HepG2 (cell line): ENCODE data around the gene LMF2. TPM values are rescaled to one million over a fixed set of nuclear protein-coding genes. Genes with fewer than 3 reads are reported as not detected.

Experiments
- ATAC-seq: fragments of 200-7000 bp; cut with Tn5 transposase; 3 replicates; pipeline ENCODE4 v1.9.1; 2020; ENCODE audit warnings: mild to moderate bottlenecking, moderate library complexity
- BruUV-seq: library from RNA; stranded (reverse); fragments of 400-500 nt; replicated peaks from 2 replicates; lab custom pipeline; 2021; lab: Mats Ljungman, UMichigan
- CTCF ChIA-PET: fragments of 300-600 bp; formaldehyde crosslinking; extraction: SDS; loops from one replicate; lab custom pipeline; 2021; ENCODE audit warnings: low total read pairs, inconsistent platforms, low intra/inter-chr PET ratio; lab: Yijun Ruan, JAX
- POLR2A ChIA-PET: fragments of 350-600 bp; sonication (Branson Sonifier 250); formaldehyde crosslinking; loops from one replicate; lab custom pipeline; 2020; ENCODE audit warnings: antibody characterized with exemption, inconsistent platforms; lab: Yijun Ruan, JAX
- DNase-seq: peaks from one replicate; pipeline ENCODE4 v3.0.0-alpha.2; 2015; ENCODE audit warnings: low spot score
- FAIRE-seq: peaks from 3 replicates; lab custom pipeline; 2011; peaks lifted over from hg19 to GRCh38; lab: Jason Lieb, UNC
- H2AFZ ChIP-seq: one replicate; pipeline ENCODE4 v1.6.1; 2011; ENCODE audit warnings: low read length, inconsistent platforms
- H3K27ac ChIP-seq: fragments of 300-600 bp; 3 replicates; pipeline ENCODE4 v1.8.0; 2011; ENCODE audit warnings: mixed run types, mild to moderate bottlenecking, mixed read lengths, low read length, inconsistent platforms; ENCODE audit not compliant: insufficient read depth; ENCODE audit errors: extremely low read length
- H3K27me3 ChIP-seq, 2 experiments: fragments of 200-600 bp in 1 of 2; 2 replicates in 1 of 2; 3 replicates in 1 of 2; pipeline versions ENCODE4 v1.6.0 to v1.8.0; 2011; ENCODE audit warnings: low read length in 2 of 2, mild to moderate bottlenecking in 2 of 2, moderate library complexity in 2 of 2, inconsistent platforms in 1 of 2; ENCODE audit not compliant: insufficient read depth in 2 of 2, control insufficient read depth in 1 of 2
- H3K36me3 ChIP-seq, 2 experiments: fragments of 200-600 bp in 1 of 2; replicated peaks in 1 of 2; 2 replicates in 1 of 2; 3 replicates in 1 of 2; pipeline versions ENCODE4 v1.5.1 to v1.8.0; 2011; ENCODE audit warnings: low read length in 2 of 2, inconsistent platforms in 1 of 2; ENCODE audit not compliant: insufficient read depth in 2 of 2, control insufficient read depth in 1 of 2
- H3K4me1 ChIP-seq: 2 replicates; pipeline ENCODE4 v1.5.1; 2012; ENCODE audit warnings: low read length, inconsistent platforms; ENCODE audit not compliant: insufficient read depth
- H3K4me2 ChIP-seq: 2 replicates; pipeline ENCODE4 v1.6.0; 2011; ENCODE audit warnings: low read depth, low read length, inconsistent platforms
- H3K4me3 ChIP-seq, 3 experiments: fragments of 200-600 bp in 1 of 3; sonication (generic), shearing (Covaris generic) in 1 of 3; replicated peaks in 1 of 3; 2 replicates each; pipeline ENCODE4 v1.5.1; 2011 to 2016; ENCODE audit warnings: low read length in 3 of 3, inconsistent platforms in 2 of 3, low read depth in 2 of 3, mild to moderate bottlenecking in 2 of 3, control low read depth in 1 of 3, mixed read lengths in 1 of 3; ENCODE audit not compliant: insufficient read depth in 1 of 3
- H3K79me2 ChIP-seq: one replicate; pipeline ENCODE4 v1.6.1; 2011; ENCODE audit warnings: low read length, inconsistent platforms; ENCODE audit not compliant: insufficient read depth
- H3K9ac ChIP-seq: 2 replicates; pipeline ENCODE4 v1.6.0; 2011; ENCODE audit warnings: mild to moderate bottlenecking, low read depth, low read length, inconsistent platforms; ENCODE audit not compliant: insufficient read depth
- H3K9me3 ChIP-seq: 2 replicates; pipeline ENCODE4 v1.5.1; 2012; ENCODE audit warnings: mild to moderate bottlenecking, low read length
- H4K20me1 ChIP-seq: 2 replicates; pipeline ENCODE4 v1.6.0; 2011; ENCODE audit warnings: inconsistent platforms, mild to moderate bottlenecking, low read length, moderate library complexity; ENCODE audit not compliant: insufficient read depth
- ESRRA ChIP-seq: sonication (generic); formaldehyde crosslinking; IDR thresholded peaks from 2 replicates; pipeline ENCODE4 v1.5.1; 2020; ENCODE audit warnings: mild to moderate bottlenecking, low read depth, missing genetic modification reagents
- PAF1 ChIP-seq: IDR thresholded peaks from 2 replicates; pipeline ENCODE4 v1.6.1; 2016; ENCODE audit warnings: missing genetic modification reagents, missing compliant biosample characterization
- ZNF296 ChIP-seq: sonication (generic); formaldehyde crosslinking; conservative IDR thresholded peaks from 2 replicates; pipeline ENCODE4 v1.5.0; 2020; ENCODE audit warnings: mild to moderate bottlenecking, missing genetic modification reagents
- ZNF501 ChIP-seq: sonication (generic); formaldehyde crosslinking; IDR thresholded peaks from 2 replicates; pipeline ENCODE4 v1.5.1; 2020; ENCODE audit warnings: mild to moderate bottlenecking, moderate library complexity, missing genetic modification reagents
- WGBS: methylation state at CpG from one replicate; pipeline ENCODE4 v1.1.6; 2017; ENCODE audit warnings: low lambda C conversion rate; 5-methylcytosine and 5-hydroxymethylcytosine counted together
- in situ Hi-C: cut with HindIII; loops from 2 replicates; pipeline ENCODE4 v1.10.0; 2017; ENCODE audit warnings: low pct_unique_long_range_greater_than_20kb; ENCODE audit not compliant: extremely low pct_ligation_motif_present
- intact Hi-C: fragments of 100-400 bp; cut with micrococcal nuclease; formaldehyde crosslinking; loops from one replicate; pipeline ENCODE4 v1.10.0; 2022; ENCODE audit not compliant: unreplicated experiment
- polyA plus RNA-seq, 8 experiments: library from polyadenylated mRNA; depleted of rRNA in 3 of 8; stranded (reverse) in 7 of 8; unstranded in 1 of 8; fragments of >200 nt; fragmentation: Illumina TruSeq in 4 of 8; extraction: Trizol in 4 of 8; gene quantifications; 2 replicates each; pipeline versions ENCODE4 v1.2.1 to v1.2.3, GENCODE V29; 2011 to 2016; ENCODE audit warnings: low read depth in 4 of 8, missing spikeins in 1 of 8, mixed read lengths in 1 of 8; ENCODE audit not compliant: insufficient read depth in 1 of 8
- total RNA-seq, 5 experiments: library from RNA; depleted of rRNA; stranded (reverse); fragments of >200 nt; fragmentation: Illumina TruSeq; extraction: Trizol; gene quantifications; 2 replicates each; pipeline ENCODE4 v1.2.3, GENCODE V29; 2016; ENCODE audit warnings: low read depth in 1 of 5
- TF ChIP-seq, protein P1 (sequence below): sonication (generic); formaldehyde crosslinking; IDR thresholded peaks from 2 replicates; pipeline ENCODE4 v1.8.0; 2022; ENCODE audit warnings: missing genetic modification reagents, low read depth, mild to moderate bottlenecking, borderline replicate concordance
- TF ChIP-seq, protein P2 (sequence below): sonication (generic); formaldehyde crosslinking; IDR thresholded peaks from 2 replicates; pipeline ENCODE4 v1.5.0; 2020; ENCODE audit warnings: mild to moderate bottlenecking, missing genetic modification reagents, moderate library complexity

LMF2 gene
- total and polyA plus RNA-seq, 2 of the 13 experiments (the other 11 are each of a cell fraction or from before 2014, with no cell fraction given): 23.3 to 30.6 TPM

DNA sequence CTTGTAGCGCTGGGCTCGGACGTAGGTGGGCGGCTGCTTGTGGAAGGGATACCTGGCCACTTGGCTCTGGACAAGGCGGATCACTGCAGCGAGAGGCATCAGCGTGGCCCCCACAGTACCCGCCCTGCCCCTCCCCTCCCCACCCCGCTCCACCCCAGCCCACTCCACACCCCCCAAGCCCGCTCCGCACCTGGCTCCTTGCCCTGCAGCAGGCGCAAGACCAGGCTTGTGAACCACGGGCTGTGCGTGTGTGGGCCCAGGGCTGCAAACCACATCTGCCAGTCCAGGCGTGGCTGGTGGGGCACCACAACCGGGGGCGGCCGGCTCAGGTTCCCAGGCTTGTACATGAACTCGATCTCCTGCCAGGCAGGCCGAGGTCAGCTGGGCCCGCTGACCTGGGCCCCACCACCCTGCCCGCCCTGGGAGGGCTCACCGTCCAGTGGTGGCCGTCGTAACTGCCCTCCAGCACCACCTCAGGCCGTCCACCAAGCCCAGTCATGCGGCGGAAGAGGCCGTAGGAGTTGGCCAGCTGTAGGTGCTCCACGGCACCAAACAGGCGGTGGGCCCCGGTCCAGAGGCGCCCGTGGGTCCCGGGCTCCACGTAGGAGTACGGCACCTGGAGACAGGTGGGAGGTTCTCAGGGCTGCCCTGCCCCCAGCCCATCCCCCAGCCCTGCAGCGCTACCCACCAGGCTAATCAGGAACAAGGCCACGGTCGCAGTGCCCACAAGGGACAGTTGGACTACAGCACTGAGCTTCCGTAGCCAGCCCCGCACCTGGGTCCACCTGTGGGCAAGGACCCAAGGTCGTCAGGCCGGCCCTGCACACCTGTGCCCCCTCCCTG lies 2.9 kb downstream of the LMF2 start (continued):
- TF ChIP-seq, protein P1, sequence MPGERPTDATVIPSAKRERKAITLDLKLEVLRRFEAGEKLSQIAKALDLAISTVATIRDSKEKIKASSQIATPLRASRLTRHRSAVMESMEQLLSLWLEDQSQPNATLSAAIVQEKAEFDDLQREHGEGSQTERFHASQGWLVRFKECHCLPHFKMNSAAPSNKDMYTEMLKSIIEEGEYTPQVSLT: no peak

DNA sequence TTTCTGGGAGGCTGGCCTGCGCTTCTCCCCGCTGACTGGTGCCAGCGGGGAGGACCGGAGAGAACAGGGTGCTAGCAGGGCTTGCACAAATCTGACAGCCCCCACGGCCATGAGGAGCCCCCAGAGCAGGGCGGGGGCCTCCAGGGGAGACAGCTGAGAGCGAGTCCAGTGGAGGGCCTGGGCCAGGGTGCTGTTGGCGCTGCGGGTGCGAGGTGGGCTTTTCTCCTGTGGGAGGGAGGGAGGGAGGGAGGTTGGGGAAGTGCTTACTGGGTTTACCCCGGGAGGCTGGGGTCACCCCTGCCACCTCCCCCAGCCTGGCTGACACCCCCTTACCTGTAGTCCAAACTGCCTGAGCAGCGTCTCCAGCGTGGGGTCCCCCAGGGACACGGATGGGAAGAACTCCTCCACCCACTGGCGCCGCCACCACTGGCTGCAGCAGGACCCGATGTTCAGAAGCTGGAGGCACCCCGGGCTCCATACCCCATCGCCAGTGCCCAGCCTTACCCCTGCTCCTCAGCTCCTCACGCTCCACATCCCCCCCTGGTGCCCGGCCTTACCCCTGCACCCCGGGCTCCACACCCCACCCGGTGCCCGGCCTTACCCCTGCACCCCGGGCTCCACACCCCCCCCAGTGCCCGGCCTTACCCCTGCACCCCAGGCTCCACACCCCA lies 3.9 kb downstream of the LMF2 start:
- Histone ChIP-seq H3K9ac (no peak overlapping the region), H3K27ac (no peak overlapping the region), H3K4me3 (no peak overlapping the region), H3K27me3 (no peaks in the 10 kb centered on the region; a peak in 1 of 5 replicates), H3K36me3 (peaks cover 2 to 10% of the 10 kb centered on the region in 2 experiments; a peak in 1 of 5 replicates), H3K79me2 (peaks cover 13% of the 10 kb centered on the region), H3K4me1 (peaks cover 15% of the 10 kb centered on the region), H2AFZ (no peak overlapping the region), H3K9me3 (no peaks in the 10 kb centered on the region), H3K4me2 (no peak overlapping the region), H4K20me1 (no peaks in the 10 kb centered on the region)
- intact Hi-C loops (no loop called here), in situ Hi-C loops (no loop called here)
- WGBS: 97% methylated on average over 17 of the region's 26 CpGs
- DNase-seq (no peak), ATAC-seq (no peak), FAIRE-seq (no peak)
- no peak for TF ChIP-seq ESRRA
- TF ChIP-seq, protein P2, sequence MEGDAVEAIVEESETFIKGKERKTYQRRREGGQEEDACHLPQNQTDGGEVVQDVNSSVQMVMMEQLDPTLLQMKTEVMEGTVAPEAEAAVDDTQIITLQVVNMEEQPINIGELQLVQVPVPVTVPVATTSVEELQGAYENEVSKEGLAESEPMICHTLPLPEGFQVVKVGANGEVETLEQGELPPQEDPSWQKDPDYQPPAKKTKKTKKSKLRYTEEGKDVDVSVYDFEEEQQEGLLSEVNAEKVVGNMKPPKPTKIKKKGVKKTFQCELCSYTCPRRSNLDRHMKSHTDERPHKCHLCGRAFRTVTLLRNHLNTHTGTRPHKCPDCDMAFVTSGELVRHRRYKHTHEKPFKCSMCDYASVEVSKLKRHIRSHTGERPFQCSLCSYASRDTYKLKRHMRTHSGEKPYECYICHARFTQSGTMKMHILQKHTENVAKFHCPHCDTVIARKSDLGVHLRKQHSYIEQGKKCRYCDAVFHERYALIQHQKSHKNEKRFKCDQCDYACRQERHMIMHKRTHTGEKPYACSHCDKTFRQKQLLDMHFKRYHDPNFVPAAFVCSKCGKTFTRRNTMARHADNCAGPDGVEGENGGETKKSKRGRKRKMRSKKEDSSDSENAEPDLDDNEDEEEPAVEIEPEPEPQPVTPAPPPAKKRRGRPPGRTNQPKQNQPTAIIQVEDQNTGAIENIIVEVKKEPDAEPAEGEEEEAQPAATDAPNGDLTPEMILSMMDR (CRISPR knock-in tag): peak; percentile 20; the same call in 1 of the 2 replicates
- TF ChIP-seq ZNF501 (CRISPR knock-in tag): no peak
- no peak for TF ChIP-seq ZNF296
- TF ChIP-seq PAF1: no peak
- BruUV-seq: no TSS peak
- ChIA-PET POLR2A (interaction anchor here (1.8 kb wide), 1 partner anchor 22 kb away, joined by 5 read pairs; the partner anchor contains the start of gene SCO2), CTCF (no interaction called here)
